Ascending aorta (tissue), 2 donors: ENCODE measurements around the gene CHGA. TPM values are rescaled to one million over a fixed set of nuclear protein-coding genes. Genes with fewer than 3 reads are reported as not detected.

Source experiments
- DNase-seq, 2 donors: peaks; one replicate each; pipeline ENCODE4 v3.0.0-alpha.2; 2019; ENCODE audit warnings: low spot score in 2 of 2
- H3K27ac ChIP-seq, 2 donors: fragments of 200-600 bp; sonication (generic); one replicate each; pipeline ENCODE4 v1.5.1; 2016 to 2017; ENCODE audit warnings: mild to moderate bottlenecking in 1 of 2
- H3K27me3 ChIP-seq: fragments of 200-600 bp; sonication (generic); one replicate; pipeline ENCODE4 v1.5.1; 2017
- H3K36me3 ChIP-seq, 2 donors: fragments of 200-600 bp; sonication (generic); one replicate each; pipeline ENCODE4 v1.5.1; 2016
- H3K4me1 ChIP-seq, 2 donors: fragments of 200-600 bp; sonication (generic); one replicate each; pipeline ENCODE4 v1.5.1; 2016 to 2017; ENCODE audit warnings: mild to moderate bottlenecking in 1 of 2
- H3K4me3 ChIP-seq, 2 donors: fragments of 200-600 bp; sonication (generic); one replicate each; pipeline ENCODE4 v1.5.1; 2016 to 2017; ENCODE audit warnings: mild to moderate bottlenecking in 1 of 2
- H3K9me3 ChIP-seq, 2 donors: fragments of 200-600 bp; sonication (generic); one replicate each; pipeline ENCODE4 v1.5.1; 2016
- CTCF ChIP-seq, 3 experiments: fragments of 200-600 bp in 2 of 3; fragments of 450-650 bp in 1 of 3; sonication (generic) in 2 of 3; IDR thresholded peaks; one replicate each; pipeline ENCODE4 v1.5.1; 2016 to 2019; ENCODE audit warnings: antibody characterized with exemption in 3 of 3, mild to moderate bottlenecking in 1 of 3, moderate library complexity in 1 of 3
- intact Hi-C: fragments of 100-400 bp; cut with DNase I; formaldehyde crosslinking; loops from one replicate; pipeline ENCODE4 v1.15.1; 2023
- total RNA-seq: library from RNA; depleted of rRNA; stranded (reverse); fragments of >200 nt; gene quantifications from one replicate; pipeline ENCODE4 v1.1.0, GENCODE V29; 2016

CHGA gene
- total RNA-seq, 1 donor from 2014 or later, result 0.32 TPM

GRCh38 chr14:92944976-92945375, 22.0 kb downstream of the CHGA start:
- intact Hi-C loops, result no loop called here
- no peak for TF ChIP-seq CTCF (IDR thresholded peaks at IDR 0.05)
- Histone ChIP-seq H3K27me3 (no peaks in the 10 kb centered on the region), H3K36me3 (peaks cover 58 to 61% of the 10 kb centered on the region in 2 donors), H3K9me3 (no peaks in the 10 kb centered on the region), H3K4me3 (no peak overlapping the region), H3K27ac (no peak overlapping the region), H3K4me1 (no peaks in the 10 kb centered on the region)
- no peak for DNase-seq

GRCh38 chr14:92945544-92945943, 22.6 kb downstream of the CHGA start:
- H3K27ac ChIP-seq, result no peak overlapping the region
- peaks cover 56 to 60% of the 10 kb centered on the region in 2 donors for H3K36me3 ChIP-seq

GRCh38 chr14:92945959-92946846, 23.3 kb downstream of the CHGA start:
- no peak for DNase-seq
- no peak for TF ChIP-seq CTCF (IDR thresholded peaks at IDR 0.05)
- H3K4me3 ChIP-seq, result no peak overlapping the region
- H3K9me3 ChIP-seq, result no peaks in the 10 kb centered on the region
- peaks cover 55 to 59% of the 10 kb centered on the region in 2 donors for H3K36me3 ChIP-seq
- H3K4me1 ChIP-seq, result no peaks in the 10 kb centered on the region
- H3K27me3 ChIP-seq, result no peaks in the 10 kb centered on the region
- intact Hi-C loops, result no loop called here
- no peak overlapping the region for H3K27ac ChIP-seq

More at GRCh38 chr14:92945544-92945943, 22.6 kb downstream of the CHGA start:
- Histone ChIP-seq H3K4me1 (no peaks in the 10 kb centered on the region), H3K9me3 (no peaks in the 10 kb centered on the region), H3K4me3 (no peak overlapping the region), H3K27me3 (no peaks in the 10 kb centered on the region)
- intact Hi-C loops, result no loop called here
- DNase-seq, result no peak
- TF ChIP-seq CTCF (IDR thresholded peaks at IDR 0.05), result no peak

- H3K9me3 ChIP-seq, result no peaks in the 10 kb centered on the region
- no peak overlapping the region for H3K4me3 ChIP-seq
- DNase-seq, result no peak
- intact Hi-C loops, result no loop called here
- TF ChIP-seq CTCF (IDR thresholded peaks at IDR 0.05), result no peak
- peaks cover 0 to 8% of the 10 kb centered on the region in 2 donors for H3K4me1 ChIP-seq
- H3K36me3 ChIP-seq, result peaks cover 48 to 51% of the 10 kb centered on the region in 2 donors
- H3K27ac ChIP-seq, result no peak overlapping the region
- H3K27me3 ChIP-seq, result no peaks in the 10 kb centered on the region
Observed at GRCh38 chr14:92946847-92947545, 24.0 kb downstream of the CHGA start.

- Histone ChIP-seq H3K9me3 (no peaks in the 10 kb centered on the region), H3K4me3 (no peak overlapping the region), H3K27ac (no peak overlapping the region), H3K4me1 (peaks cover 0 to 24% of the 10 kb centered on the region in 2 donors), H3K36me3 (peaks cover 34 to 45% of the 10 kb centered on the region in 2 donors), H3K27me3 (no peaks in the 10 kb centered on the region)
- no peak for DNase-seq
- TF ChIP-seq CTCF (IDR thresholded peaks at IDR 0.05), result no peak
- intact Hi-C loops, result no loop called here
Observed at GRCh38 chr14:92948647-92949046, 25.7 kb downstream of the CHGA start.
